NCI-H146 treated with DMSO at 0.1 percent for 48 hours (cell line): ENCODE results near the gene FLNB.

Source experiments
- DNase-seq: peaks from one replicate; lab custom pipeline; 2025; ENCODE audit not compliant: unreplicated experiment; lab: John Stamatoyannopoulos, UW

The FLNB gene

DNA sequence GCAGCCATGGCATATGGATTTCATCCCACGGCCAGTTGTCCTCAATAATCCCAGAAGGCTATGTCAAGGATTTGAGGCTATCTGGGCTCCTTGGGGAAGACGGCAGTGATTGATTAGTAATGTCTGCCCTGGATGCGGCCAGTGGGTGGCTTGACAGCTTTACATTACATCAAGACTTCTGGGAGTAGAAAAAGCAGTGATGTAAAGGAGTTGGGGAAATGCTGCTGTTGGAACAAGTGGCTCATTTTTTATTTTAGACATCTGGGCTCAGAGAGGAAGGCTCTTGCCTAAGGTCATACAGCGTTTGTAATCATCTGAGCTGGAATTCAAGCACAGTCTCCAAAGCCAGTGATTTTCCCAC, 94.1 kb downstream of the FLNB start:
- DNase-seq: no peak

DNA sequence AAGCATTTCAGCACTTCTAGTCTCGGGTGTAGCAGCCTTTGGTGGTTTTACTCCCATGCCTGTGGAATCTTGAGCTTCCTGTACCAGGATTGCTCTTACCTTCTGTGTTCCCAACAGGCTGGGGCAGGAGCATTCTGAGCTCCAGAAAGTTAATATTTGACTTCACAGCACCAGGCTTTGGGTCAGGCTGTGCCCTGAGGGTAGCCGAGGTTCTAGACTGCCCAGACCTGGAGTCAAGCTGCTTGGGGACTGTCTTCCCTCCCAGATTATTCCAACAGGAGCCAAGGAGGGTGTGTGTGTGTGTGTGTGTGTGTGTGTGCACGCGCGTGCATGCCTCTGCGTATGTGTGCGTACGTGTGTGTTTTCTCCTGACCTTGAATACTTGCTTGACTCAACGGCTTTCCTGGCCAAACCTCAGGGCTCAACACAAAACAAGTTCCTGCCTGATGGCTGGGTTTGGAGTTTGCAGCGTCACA, 94.8 kb downstream of the FLNB start:
- no peak for DNase-seq

DNA sequence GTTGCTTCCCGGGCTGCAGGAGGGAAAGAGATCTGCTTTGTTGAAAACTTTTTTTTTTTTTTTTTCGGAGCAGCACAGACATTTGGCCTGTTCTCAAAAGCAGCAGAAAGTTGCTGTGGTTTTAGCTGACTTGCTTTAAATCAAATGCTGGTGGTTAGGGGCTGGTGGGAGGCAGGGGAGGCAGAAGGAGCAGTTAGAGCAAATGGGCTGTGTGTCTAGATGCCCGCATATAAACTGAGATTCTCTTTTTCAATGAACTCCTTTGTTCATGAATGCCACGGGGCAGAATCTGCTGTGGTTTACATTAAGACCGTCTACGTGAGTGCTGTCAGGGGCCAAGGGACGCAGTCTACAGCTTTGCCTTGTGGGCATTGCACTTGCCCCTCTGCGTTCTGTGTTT, 95.9 kb downstream of the FLNB start:
- DNase-seq: no peak

DNA sequence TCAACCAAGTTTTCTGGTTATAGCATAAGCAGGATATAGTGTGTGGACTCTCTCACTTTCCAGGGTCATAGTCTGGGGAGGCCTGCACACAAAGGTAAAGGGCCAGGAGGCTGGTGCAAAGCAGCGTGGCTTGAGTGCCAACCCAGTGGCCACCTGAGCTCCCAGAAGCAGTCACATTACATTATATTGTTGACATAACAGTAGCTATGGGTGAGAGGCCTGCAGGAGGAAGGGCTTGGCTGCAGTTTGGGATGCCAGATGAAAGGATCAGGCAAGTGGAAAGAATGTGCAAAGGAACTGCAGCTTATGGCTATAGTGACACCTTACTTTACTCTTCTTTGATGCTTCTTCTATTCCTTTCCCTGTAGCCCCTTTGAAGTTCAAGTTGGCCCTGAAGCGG, 96.5 kb downstream of the FLNB start:
- DNase-seq: no peak

DNA sequence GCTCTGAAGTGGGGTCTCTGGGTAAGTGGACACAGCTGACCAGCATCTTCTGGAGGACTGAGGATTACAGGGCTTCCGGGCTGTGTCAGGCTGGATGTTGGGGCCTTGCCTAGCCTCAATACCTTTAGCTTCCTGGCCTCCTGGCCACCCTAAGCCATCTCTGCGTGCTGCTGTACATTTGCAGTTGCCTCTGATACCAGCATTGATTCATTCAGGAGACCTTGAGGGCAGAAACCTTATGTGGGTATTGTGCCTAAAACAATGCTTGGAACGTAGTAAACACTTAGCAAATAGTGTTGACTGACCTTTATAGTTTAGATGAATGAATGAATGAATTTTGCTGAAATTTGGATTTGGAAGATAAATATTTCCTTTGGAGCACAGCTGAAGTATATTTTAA, 97.0 kb downstream of the FLNB start:
- no peak for DNase-seq

DNA sequence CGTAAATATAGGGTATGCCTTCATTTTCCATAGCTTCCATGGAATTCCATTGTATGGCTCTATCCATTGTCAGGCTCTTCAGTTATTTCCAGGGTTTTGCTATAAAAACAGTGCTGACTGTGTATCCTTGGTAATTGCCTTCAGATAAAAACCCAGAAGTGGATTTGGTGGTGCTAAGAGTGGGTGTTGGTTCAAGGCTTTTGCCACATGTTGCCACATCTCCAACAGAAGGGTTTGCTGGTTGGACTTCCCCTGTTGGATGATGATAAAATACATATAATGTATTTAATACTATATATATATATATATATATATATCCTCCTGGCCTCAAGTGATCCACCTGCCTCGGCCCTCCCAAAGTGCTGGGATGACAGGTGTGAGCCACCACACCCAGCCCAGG, 97.8 kb downstream of the FLNB start:
- DNase-seq: no peak

DNA sequence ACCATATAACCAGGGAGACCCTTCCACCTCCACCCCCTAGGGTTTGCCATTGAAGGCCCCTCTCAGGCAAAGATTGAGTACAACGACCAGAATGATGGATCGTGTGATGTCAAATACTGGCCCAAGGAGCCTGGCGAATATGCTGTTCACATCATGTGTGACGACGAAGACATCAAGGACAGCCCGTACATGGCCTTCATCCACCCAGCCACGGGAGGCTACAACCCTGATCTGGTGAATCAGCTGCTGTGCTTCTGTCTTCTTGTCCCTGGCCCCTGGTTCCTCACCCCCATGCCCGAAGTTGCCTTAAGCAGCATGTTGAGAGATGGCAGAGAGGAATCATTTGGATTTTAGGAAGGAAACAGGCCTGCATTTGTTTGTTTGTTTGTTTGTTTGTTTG, 98.4 kb downstream of the FLNB start:
- no peak for DNase-seq

DNA sequence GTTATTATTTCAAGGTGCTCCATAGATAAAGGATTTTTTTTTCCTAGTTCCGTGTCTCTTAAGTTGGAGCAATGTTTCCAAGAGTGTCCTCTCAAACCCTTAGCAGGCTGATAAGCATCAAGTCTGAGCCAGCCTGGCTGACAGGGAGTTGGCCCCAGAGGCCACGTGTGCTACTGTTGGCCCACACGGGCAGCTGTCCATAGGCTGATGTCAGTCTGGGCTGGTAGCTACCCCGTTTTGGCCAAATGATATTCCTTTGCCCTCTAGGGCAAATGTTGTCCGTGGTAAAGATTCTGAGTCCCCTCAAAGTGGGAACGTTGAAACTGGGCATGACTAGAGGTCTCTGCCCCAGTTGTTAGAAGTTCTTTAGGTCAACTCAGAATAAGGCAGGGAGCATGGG, 99.4 kb downstream of the FLNB start:
- DNase-seq: no peak

DNA sequence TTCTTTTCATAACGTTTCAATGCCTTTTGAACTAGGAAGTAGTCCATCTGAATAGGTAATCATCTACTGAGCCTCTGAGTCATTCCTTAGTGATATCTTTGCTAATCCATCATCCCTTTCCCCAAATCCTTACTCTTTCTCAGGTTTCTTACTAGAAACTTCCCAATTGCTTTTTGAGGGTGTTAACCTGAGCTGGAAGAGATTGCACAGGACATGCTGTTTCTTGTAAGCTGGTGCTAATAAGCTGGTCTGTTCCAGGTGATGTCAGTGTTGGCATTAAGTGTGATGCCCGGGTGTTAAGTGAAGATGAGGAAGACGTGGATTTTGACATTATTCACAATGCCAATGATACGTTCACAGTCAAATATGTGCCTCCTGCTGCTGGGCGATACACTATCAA, 101.5 kb downstream of the FLNB start:
- DNase-seq: no peak

DNA sequence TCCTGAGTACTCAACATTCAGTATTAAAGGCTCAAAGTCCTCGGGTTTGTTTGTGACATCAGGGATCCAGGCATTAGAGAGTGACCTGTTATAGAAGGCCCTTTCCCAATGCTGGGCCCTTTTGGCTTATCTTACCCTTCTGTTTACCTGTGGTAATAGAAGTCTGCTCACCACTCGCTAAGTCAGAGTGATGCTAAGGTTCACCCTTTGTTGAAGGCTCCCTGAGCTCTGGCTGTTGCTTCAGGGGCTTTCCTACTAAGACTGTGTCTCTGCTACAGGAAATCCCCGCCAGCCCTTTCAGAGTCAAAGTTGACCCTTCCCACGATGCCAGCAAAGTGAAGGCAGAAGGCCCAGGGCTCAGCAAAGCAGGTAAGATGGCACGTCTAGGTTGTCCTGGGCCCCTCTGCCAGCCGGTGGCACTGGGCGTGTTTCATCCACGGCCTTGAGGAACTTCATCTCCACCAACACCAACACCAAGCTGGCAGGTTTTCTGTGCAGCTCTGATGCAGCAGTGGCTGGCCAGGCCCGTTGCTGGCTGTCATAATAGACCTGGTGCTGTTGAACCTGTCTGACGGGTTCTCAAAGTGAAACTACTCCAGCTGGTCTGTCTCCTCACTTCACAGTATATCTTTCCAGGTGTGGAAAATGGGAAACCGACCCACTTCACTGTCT, 103.4 kb downstream of the FLNB start:
- no peak for DNase-seq

DNA sequence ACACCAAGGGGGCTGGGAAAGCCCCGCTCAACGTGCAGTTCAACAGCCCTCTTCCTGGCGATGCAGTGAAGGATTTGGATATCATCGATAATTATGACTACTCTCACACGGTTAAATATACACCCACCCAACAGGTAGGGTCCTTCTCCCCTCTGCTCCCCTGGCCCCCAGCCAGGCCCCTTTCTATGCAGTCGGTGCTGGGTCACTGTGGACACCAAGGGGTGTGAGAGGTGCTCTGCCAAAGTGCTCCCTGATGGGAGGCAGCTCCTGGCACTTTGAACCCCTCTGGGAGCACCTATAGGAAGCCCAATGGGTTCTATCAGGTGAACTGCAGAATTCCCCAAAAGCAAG, 103.9 kb downstream of the FLNB start:
- no peak for DNase-seq

DNA sequence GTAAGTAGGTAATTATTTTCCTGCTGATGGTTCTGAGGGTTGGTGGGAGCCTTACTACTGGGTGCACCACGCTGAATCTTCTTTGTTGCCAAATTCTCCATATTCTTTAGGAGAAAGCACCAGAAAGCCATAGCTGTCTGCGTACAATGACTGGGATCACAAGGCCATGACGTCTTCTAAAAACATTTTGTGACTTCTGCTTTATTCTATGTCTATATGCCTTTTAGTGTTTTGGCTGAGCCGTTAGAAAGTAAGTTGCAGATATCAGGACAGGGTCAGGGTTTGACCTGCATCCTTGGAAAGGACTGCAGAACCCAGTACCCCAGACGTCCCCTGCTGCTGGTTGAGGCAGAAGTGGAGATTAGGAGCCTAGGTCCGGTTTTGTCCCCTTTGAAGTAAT, 107.0 kb downstream of the FLNB start:
- no peak for DNase-seq

DNA sequence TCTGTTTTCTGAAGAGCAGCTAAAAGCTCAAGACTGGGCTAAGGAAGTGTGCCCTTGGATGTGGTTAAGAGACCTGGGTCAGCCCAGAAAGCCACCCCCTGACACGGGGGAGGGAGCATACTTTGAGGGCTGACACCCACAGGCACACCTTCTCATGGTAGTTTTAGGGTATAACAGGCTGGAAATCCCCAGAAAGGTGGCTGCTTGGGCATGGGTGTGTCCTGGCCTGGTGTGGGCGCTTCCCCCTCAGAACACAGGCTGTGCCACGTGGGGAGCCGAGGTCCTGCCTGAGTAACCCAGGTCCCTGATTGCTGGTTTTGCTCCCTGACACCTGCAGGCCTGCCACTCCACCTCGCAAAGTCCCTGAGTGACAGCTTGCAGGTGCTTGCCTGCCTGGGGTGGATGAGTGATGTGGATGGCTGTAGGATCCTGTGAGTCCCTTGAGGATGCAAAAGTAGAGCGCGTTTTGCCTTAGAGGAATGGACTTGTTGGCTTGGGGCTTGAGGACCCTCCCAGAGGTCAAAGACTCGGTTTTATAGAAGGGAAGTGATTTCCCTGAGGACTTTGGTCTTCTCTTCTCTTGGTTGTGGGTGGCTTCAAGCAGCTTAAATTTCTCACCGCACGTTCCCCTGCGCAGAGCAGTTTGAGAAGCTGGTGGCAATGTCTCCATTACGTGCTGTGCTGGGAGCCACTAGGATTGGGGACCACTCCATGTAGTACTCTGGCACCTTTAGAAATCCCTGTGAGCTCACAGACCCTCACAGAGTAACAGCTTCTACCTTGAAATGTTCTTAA, 108.1 kb downstream of the FLNB start:
- DNase-seq: no peak

DNA sequence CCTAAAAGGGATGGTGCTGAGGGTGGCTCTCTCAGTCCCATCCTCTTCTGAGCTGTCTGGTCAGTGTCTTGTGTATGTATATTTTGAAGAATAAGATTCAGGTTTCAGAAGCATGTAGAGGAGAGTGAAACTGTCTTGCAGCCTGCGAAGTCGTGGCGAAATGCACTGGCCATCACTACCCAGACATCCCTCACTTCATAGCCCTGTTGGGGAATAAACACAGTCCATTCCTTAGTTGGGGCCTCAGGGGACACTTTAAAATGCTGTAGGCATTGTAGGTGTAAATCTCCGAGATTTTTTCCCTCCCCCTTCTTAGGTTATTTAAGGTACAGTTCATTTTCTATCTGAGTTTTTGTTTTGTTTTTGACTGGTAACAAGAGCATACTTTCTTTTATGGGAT, 108.8 kb downstream of the FLNB start:
- DNase-seq: no peak

DNA sequence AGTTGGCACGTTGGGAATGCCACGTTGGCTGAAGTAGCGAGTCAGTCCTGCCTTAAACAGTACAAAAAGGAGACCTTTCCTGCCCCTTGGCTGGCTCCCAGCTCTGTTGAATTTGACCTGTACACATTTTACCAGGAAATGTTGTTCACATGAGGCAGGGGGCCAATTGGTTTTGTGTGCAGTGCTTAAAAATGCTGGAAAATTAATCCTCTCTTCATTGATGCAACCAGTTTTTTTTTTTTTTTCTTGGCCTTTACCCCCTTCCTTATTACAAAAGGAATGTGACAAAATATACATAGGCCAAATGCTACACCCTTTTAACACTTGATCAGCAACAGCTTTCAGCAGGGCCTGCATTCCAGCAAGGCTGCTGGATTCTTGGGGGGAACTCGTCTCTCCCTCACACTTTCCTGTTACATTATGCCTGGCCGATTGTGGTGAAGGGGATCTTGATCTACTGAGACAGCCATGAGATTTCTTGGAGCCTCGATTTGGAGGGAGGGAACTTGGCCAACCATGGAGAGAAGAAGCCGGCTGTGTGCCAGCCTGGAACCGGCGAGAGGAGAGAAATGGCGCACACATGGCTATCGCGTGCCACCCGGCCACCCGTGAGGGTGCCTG, 109.4 kb downstream of the FLNB start:
- no peak for DNase-seq

DNA sequence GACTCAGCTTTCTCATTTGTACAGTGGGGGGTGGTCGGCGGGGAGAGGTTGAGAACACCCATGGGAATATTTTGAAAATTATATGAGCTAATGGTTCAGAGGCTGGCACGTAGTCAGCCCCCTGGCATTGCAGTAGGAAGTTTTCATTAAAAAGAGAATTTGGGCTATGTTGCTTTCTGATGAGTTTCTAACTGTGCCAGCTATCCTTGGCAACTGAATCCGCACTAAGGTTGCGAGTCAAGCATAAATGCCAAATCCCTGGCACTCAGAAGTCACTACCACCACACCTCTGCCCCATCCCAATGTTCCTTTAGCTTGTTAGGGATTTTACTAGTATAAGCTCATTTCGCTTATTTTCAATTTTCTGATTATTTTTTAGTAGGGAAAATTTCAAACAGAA, 111.0 kb downstream of the FLNB start:
- DNase-seq: no peak

DNA sequence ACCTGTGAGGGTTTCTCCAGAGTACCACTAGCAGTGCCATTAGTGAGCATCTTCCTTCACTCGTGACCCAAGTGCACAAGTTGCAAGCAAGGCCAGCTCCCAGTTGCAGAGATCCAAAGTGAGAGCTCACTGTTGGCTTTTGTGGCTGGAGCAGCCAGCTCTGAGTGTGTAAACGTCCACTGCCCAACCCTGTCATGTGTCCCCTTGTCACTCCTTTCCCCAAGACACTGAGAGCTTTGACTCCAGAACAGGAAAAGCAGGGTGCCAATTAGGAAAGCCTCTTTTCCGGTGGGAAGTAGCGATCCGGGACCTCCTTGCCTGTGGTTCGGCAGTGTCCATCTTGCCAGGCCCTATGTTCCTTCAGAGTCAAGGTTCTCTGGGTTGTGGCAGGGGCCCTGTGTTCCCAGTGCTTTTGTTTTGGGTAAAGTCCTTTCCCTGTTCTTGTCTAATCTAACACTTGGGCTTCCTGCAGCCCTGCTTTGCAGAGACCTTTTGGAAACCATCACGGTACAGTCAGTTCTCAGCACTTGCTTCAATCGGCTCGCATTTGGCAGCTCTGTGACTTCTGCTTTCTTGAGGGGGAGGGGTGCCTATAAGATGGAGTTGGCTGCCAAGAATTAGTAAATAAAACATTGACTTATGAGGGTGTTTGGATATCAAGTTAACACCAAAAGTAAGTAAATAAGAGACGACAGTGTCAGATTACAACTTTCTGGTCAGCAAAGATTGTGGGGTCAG, 112.0 kb downstream of the FLNB start:
- no peak for DNase-seq

DNA sequence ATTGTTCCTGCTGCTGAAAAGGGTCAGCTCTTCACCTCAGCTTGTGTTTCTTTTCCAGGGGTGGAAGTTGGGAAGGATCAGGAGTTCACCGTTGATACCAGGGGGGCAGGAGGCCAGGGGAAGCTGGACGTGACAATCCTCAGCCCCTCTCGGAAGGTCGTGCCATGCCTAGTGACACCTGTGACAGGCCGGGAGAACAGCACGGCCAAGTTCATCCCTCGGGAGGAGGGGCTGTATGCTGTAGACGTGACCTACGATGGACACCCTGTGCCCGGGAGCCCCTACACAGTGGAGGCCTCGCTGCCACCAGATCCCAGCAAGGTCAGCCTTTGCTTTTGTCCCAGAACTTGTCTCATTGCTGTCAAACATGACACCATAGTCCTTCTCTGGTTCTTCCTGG, 113.0 kb downstream of the FLNB start:
- no peak for DNase-seq

DNA sequence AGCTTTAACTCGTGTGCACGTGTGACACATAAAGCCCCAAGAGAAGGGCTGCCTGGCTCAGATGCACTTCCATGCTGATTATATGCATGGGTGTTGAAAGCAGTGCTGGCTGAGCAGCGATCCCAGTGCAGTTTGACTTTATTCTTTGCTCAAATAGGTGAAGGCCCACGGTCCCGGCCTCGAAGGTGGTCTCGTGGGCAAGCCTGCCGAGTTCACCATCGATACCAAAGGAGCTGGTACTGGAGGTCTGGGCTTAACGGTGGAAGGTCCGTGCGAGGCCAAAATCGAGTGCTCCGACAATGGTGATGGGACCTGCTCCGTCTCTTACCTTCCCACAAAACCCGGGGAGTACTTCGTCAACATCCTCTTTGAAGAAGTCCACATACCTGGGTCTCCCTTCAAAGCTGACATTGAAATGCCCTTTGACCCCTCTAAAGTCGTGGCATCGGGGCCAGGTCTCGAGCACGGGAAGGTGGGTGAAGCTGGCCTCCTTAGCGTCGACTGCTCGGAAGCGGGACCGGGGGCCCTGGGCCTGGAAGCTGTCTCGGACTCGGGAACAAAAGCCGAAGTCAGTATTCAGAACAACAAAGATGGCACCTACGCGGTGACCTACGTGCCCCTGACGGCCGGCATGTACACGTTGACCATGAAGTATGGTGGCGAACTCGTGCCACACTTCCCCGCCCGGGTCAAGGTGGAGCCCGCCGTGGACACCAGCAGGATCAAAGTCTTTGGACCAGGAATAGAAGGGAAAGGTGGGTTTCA, 114.9 kb downstream of the FLNB start:
- no peak for DNase-seq

DNA sequence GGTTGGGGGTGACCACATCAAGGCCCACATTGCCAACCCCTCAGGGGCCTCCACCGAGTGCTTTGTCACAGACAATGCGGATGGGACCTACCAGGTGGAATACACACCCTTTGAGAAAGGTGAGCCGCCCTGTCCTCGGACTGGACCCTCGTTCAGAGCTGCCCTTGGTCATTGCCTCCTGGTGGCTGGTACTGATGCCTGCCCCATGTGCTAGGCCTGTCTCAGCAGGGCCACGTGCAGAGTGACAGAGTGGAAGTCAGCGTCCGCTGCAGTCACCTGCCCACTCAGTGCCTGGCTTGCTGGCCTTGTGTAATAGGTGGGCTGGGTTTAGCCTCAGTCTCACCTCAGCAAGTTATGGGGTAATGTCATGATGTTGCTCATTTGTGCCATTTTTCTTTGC, 116.2 kb downstream of the FLNB start:
- no peak for DNase-seq
